Panc1 (cell line): ENCODE results near the gene TAAR9. TPM values are rescaled to one million over a fixed set of nuclear protein-coding genes. Genes with fewer than 3 reads are reported as not detected.

Experiments
- ATAC-seq: fragments of 200-7000 bp; cut with Tn5 transposase; 2 replicates; pipeline ENCODE4 v1.9.1; 2020; ENCODE audit warnings: mild to moderate bottlenecking, moderate library complexity
- BruUV-seq: library from RNA; stranded (reverse); fragments of 400-500 nt; replicated peaks from 2 replicates; lab custom pipeline; 2021; lab: Mats Ljungman, UMichigan
- CTCF ChIA-PET: fragments of 300-600 bp; sonication (Branson Sonifier 250); formaldehyde crosslinking; loops from one replicate; lab custom pipeline; 2022; ENCODE audit warnings: antibody characterized with exemption; lab: Charles Lee
- POLR2A ChIA-PET: fragments of 300-600 bp; sonication (Branson Sonifier 250); formaldehyde crosslinking; loops from one replicate; lab custom pipeline; 2022; ENCODE audit warnings: antibody characterized with exemption; lab: Charles Lee
- DNase-seq: peaks from one replicate; pipeline ENCODE4 v3.0.0-alpha.2; 2010; ENCODE audit warnings: low read depth, low spot score
- H3K27ac ChIP-seq: 2 replicates; pipeline ENCODE4 v1.5.1; 2011; ENCODE audit warnings: mild to moderate bottlenecking, low read length, inconsistent platforms
- H3K27me3 ChIP-seq: fragments of 200-500 bp; sonication (Bioruptor generic); 2 replicates; pipeline ENCODE4 v1.6.0; 2014; ENCODE audit warnings: low read length, inconsistent platforms; ENCODE audit not compliant: control insufficient read depth, insufficient read depth
- H3K36me3 ChIP-seq: fragments of 200-500 bp; sonication (Bioruptor generic); 2 replicates; pipeline ENCODE4 v1.5.1; 2014; ENCODE audit warnings: inconsistent platforms, mild to moderate bottlenecking, low read length, moderate library complexity; ENCODE audit not compliant: control insufficient read depth, insufficient read depth
- H3K4me1 ChIP-seq: 2 replicates; pipeline ENCODE4 v1.5.1; 2011; ENCODE audit warnings: inconsistent platforms, mild to moderate bottlenecking, low read length, moderate library complexity; ENCODE audit not compliant: control insufficient read depth, insufficient read depth
- H3K4me3 ChIP-seq, 2 experiments: 2 replicates each; pipeline ENCODE4 v1.5.1; 2011 to 2012; ENCODE audit warnings: low read depth in 2 of 2, low read length in 2 of 2, mild to moderate bottlenecking in 2 of 2, inconsistent platforms in 1 of 2, moderate library complexity in 1 of 2
- H3K9me3 ChIP-seq: fragments of 200-500 bp; sonication (Bioruptor generic); 2 replicates; pipeline ENCODE4 v1.5.1; 2014; ENCODE audit warnings: low read depth, mild to moderate bottlenecking, inconsistent platforms, low read length, moderate library complexity; ENCODE audit not compliant: control insufficient read depth, insufficient read depth
- POLR2AphosphoS5 ChIP-seq: IDR thresholded peaks from 2 replicates; pipeline ENCODE4 v1.6.1; 2012; ENCODE audit warnings: mild to moderate bottlenecking, low read depth, low read length, moderate library complexity
- REST ChIP-seq, 2 experiments: IDR thresholded peaks; 2 replicates each; pipeline ENCODE4 v1.6.1; 2011 to 2012; ENCODE audit warnings: low read depth in 2 of 2, control low read depth in 1 of 2, low read length in 1 of 2, mild to moderate bottlenecking in 1 of 2, moderate library complexity in 1 of 2; ENCODE audit not compliant: insufficient read depth in 1 of 2
- SIN3A ChIP-seq: IDR thresholded peaks from 2 replicates; pipeline ENCODE4 v1.6.1; 2012; ENCODE audit warnings: low read depth, mild to moderate bottlenecking, low read length, moderate library complexity, borderline replicate concordance; ENCODE audit not compliant: insufficient read depth
- TCF7L2 ChIP-seq: IDR thresholded peaks from 2 replicates; pipeline ENCODE4 v1.6.1; 2011; ENCODE audit warnings: mild to moderate bottlenecking, low read depth, low read length, inconsistent platforms
- in situ Hi-C: cut with HindIII; loops from 2 replicates; pipeline ENCODE4 v1.10.0; 2016; ENCODE audit warnings: low sequenced_read_pairs, low pct_unique_long_range_greater_than_20kb
- intact Hi-C: fragments of 100-400 bp; cut with micrococcal nuclease; formaldehyde crosslinking; loops from one replicate; pipeline ENCODE4 v1.10.0; 2022; ENCODE audit not compliant: unreplicated experiment
- total RNA-seq: library from RNA; stranded (reverse); gene quantifications from one replicate; pipeline ENCODE4 v1.2.1, GENCODE V29; 2021; ENCODE audit not compliant: unreplicated experiment
- TF ChIP-seq, protein P1 (sequence below): fragments of 450-650 bp; IDR thresholded peaks from 2 replicates; pipeline ENCODE4 v1.5.1; 2017; ENCODE audit warnings: mild to moderate bottlenecking

TAAR9 gene
- total RNA-seq, 1 experiment from 2014 or later = not detected

DNA sequence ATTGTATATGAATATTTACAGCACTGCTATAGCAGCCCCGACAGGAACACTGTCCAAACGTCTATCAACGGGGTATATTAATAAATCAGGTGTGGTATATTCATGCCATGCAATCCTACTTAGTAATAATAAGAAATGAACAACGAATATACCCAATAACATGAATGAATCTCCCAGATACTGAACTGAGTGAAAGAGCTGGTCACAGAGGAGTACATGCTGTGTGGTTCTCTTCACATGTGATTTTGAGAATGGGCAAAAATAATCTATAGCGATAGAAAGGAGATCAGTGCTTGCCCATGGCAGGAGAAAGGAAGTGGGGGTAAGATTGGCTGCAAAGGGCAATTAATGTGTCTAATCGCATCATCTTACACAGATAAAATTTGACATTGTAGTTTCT is 28.3 kb downstream of the TAAR9 start:
- in situ Hi-C loops = no loop called here
- Histone ChIP-seq H3K27ac (no peak overlapping the region), H3K36me3 (no peaks in the 10 kb centered on the region), H3K4me3 (no peak overlapping the region), H3K4me1 (no peaks in the 10 kb centered on the region), H3K27me3 (no peaks in the 10 kb centered on the region), H3K9me3 (no peaks in the 10 kb centered on the region)
- POLR2A ChIA-PET = no interaction called here
- no peak for DNase-seq
- no TSS peak for BruUV-seq
- no peak for TF ChIP-seq REST (IDR thresholded peaks at IDR 0.05; ENCODE audit: insufficient read depth in 1 of 2, low read depth in 2 of 2, low read length in 1 of 2)
- no peak for TF ChIP-seq TCF7L2
- TF ChIP-seq SIN3A = no peak
- no peak for TF ChIP-seq POLR2AphosphoS5
- TF ChIP-seq, protein P1, sequence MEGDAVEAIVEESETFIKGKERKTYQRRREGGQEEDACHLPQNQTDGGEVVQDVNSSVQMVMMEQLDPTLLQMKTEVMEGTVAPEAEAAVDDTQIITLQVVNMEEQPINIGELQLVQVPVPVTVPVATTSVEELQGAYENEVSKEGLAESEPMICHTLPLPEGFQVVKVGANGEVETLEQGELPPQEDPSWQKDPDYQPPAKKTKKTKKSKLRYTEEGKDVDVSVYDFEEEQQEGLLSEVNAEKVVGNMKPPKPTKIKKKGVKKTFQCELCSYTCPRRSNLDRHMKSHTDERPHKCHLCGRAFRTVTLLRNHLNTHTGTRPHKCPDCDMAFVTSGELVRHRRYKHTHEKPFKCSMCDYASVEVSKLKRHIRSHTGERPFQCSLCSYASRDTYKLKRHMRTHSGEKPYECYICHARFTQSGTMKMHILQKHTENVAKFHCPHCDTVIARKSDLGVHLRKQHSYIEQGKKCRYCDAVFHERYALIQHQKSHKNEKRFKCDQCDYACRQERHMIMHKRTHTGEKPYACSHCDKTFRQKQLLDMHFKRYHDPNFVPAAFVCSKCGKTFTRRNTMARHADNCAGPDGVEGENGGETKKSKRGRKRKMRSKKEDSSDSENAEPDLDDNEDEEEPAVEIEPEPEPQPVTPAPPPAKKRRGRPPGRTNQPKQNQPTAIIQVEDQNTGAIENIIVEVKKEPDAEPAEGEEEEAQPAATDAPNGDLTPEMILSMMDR = no peak
- intact Hi-C loops = no loop called here
- no peak for ATAC-seq
- CTCF ChIA-PET = no interaction called here

- Histone ChIP-seq H3K36me3 (no peaks in the 10 kb centered on the region), H3K4me1 (no peaks in the 10 kb centered on the region), H3K9me3 (no peaks in the 10 kb centered on the region), H3K27me3 (no peaks in the 10 kb centered on the region), H3K27ac (no peak overlapping the region), H3K4me3 (no peak overlapping the region)
- ChIA-PET CTCF (no interaction called here), POLR2A (no interaction called here)
- no TSS peak for BruUV-seq
- in situ Hi-C loops (no loop called here), intact Hi-C loops (no loop called here)
- TF ChIP-seq REST (IDR thresholded peaks at IDR 0.05; ENCODE audit: insufficient read depth in 1 of 2, low read depth in 2 of 2, low read length in 1 of 2) (no peak), TCF7L2 (no peak), SIN3A (no peak)
- TF ChIP-seq, protein P1 = no peak
- DNase-seq (no peak), ATAC-seq (no peak)
Observed at GRCh38 chr6:132567566-132567965, 29.5 kb downstream of the TAAR9 start.
